HG03066 (cell line): ENCODE data around the gene NBDY.
"Not testable (repeated sequence)": the region's sequence is repeated elsewhere in the genome, so short reads cannot be mapped to it uniquely, and the experiment has no call there.

Experiments
- ATAC-seq: cut with Tn5 transposase; IDR thresholded peaks from one replicate; pipeline ENCODE4 v1.9.1; 2021; ENCODE audit warnings: low read depth; ENCODE audit not compliant: unreplicated experiment

Gene NBDY

DNA sequence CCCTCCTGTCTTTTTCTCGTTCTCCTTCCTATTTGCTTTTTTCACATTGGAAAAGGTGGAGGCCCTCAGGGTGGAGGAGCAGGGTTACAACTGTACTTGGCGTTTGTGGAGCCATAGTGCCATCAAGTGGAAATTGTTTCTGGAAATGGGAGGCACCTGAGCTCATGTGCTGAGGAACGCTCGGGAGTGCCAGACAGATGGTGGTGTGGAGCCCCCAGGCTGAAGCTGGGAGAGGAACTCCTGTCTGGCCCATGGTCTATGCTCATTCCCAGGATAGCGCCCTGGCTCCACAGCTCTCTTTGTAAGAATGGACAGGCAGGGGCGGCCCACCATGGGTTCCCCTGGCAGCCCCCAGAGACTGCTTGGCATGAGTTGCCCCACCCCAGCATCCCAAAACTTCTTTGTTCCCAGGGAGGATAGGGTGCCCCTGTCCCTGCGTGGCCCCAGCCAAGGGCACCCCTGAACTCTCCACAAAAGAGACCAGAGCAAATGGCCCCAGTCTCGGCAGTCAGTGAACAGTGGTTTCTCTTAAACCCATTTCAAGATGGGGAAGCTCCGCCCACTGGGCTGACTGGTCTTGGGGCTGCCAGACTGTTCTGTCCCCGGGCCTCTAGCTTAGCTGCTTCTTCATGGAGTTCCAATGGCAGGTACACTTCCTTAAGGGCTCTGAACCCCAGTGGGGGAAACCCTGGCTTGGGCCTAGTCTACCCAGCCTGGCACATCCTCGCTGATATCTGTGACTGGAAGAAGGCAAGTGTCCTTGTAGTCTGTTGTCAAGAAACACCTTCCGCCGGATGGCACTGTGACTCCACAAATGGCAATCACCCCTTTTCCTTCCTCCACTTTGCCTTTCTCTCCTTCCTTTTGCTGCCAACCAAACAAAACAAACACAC is 70.1 kb downstream of the NBDY start:
- no peak for ATAC-seq

- no peak for ATAC-seq
These were observed 71.3 kb downstream of the NBDY start for GRCh38 chrX:56800307-56800706.

DNA sequence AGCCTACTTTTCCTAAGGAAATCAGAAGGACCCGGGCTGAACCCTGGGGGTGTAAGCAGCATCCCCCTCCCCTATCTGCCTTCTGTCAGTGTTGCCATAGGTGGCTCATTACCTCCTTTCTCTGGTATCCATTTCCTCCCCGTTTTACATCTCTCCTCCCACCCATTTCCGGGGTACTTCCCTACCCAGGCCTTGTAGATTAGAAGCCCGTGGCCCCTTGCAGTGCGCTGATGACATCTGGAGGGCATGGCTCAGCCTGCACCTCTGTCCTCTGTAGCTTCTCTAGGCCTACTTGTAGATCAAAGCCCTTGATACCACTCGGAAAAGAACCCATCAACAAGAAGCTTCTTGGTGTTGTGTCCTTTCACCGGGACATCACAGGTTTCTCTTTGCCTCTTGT is 71.8 kb downstream of the NBDY start:
- peak; percentile 80 for ATAC-seq

GRCh38 chrX:56802428-56802827 is 73.4 kb downstream of the NBDY start:
- no peak for ATAC-seq

DNA sequence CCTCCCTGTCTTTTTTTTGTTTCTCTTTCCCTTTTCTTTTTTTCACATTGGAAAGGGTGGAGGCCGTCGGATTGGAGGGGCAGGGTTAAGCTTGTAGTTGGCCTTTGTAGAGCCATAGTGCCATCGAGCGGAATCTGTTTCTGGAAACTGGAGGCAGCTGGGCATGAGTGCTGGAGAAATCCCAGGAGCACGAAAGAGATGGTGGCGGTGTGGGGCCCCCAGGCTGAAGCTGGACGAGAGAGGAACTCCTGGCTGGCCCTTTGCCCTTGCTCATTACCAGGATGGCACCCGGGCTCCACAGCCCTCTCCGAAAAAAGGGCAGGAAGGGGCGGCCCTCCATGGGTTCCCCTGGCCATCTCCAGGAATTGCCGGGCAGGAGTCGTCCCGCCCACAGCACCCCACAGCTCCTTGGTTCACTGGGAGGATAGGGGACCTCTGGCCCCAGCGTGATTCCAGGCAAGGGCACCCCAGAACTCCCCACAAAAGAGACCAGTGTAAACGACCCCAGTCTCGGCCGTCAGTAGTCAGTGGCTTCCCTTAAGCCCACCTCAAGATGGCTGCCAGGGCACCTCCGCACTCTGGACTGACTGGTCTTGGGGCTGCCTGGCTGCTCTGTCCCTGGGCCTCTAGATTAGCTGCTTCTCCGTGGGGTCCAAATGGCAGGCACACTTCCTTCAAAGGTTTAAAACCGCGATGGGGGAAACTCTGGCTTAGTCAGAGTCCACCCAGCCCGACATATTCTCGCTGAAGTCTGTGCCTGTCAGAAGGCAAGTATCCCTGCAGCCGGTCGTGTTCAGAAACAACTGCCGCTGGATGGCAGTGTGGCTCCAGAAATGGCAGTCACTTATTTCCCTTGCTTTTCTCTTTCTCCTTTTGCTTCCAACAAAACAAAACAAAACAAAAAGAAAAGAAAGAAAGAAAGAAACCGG is 74.1 kb downstream of the NBDY start:
- ATAC-seq, result no peak

DNA sequence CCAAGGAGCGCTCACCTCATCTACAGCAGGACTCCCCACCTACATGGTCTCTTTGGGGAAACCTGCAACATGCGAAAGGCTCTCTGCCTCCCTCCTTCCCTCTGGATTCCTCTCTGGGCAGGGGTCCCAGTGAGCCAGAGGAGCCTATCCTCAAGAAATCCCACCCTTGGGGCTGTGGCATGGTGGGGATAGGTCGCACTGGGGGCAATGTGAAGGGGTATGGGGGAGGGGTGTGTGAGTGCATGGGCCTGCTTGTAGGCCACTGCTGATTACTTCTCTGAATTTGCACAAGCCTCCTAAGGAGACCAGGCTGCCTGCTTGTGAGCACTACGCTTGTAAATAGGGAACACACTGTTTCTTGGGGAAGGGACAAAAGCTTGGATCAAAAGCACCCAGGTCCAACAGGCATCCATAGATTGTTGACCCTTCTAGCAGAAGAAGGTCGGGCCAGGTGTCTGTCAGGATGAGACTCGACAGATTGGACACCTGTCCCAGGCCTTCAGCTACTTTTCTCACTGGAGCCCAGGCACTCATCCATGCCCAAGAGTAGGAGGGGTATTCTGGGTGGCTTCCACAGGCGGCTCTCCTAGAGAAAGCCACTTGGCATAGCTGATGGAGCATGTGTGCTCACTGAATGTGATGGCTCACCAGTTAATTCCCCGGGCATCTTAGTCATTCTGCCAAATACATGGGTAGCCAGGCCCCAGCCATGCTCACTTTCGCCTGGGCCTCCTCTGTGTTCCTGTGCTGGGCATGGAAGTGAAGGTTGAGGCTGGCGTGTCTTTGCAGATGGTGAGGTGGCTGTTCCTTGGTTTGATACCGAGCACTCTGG is 75.0 kb downstream of the NBDY start:
- ATAC-seq, result no peak

GRCh38 chrX:56804867-56805266 is 75.8 kb downstream of the NBDY start:
- ATAC-seq, result no peak

- ATAC-seq, result no peak
These were observed 76.4 kb downstream of the NBDY start for GRCh38 chrX:56805399-56805798.

DNA sequence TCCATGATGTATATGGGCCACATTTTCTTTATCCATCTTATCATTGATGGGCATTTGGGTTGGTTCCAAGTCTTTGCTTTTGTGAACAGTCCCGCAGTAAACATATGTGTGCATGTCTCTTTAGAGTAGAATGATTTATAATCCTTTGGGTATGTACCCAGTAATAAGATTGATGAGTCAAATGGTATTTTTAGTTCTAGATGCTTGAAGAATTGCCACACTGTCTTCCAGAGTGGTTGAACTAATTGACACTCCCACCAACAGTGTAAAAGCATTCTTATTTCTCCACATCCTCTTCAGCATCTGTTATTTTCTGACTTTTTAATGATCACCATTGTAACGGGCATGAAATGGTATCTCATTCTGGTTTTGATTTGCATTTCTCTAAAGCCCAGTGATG is 77.1 kb downstream of the NBDY start:
- ATAC-seq, result not testable (repeated sequence)

DNA sequence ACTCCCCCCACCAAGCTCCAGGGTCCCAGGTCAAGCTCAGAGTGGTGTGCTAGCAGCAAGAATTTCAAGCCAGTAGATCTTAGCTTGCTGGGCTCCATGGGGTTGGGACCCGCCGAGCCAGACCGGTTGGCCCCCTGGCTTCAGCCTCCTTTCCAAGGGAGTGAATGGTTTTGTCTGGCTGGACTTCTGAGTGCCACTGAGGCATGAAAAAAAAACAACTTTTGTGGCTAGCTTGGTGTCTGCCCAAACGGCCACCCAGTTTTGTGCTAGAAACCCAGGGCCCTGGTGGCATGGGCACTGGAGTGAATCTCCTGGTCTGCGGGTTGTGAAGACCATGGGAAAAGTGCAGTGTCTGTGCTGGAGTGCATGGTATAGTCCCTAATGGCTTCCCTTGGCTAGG is 82.6 kb downstream of the NBDY start:
- no peak for ATAC-seq

DNA sequence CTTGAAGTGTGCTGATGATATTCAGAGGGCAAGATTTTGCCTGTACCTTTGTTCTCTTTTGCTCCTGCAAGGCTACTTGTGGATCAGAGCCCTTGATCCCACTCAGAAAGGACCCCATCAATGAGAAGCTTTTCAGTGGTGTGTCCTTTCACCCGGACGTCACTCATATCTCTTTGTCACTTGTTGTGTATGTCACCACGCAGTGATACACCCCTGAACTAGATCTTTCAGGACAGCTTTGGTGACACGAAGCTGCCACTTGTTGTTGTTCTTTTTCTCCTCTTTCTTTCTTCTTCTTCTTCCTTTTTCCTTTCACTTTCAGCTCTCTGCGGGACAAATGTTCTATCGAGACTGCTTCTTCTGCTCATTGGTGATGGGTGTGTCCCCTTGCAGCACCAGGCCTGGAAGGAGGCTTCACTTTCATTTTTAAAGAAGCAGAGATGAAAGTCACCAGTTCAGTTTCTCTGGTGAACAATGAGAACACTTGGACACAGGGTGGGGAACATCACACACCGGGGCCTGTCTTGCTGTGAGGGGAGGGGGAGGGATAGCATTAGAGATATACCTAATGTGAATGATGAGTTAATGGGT is 83.6 kb downstream of the NBDY start:
- peak; percentile 94 for ATAC-seq

- peak; percentile 37 for ATAC-seq
These were observed 84.3 kb downstream of the NBDY start for GRCh38 chrX:56813318-56813837.

GRCh38 chrX:56817179-56817578 is 88.1 kb downstream of the NBDY start:
- no peak for ATAC-seq

DNA sequence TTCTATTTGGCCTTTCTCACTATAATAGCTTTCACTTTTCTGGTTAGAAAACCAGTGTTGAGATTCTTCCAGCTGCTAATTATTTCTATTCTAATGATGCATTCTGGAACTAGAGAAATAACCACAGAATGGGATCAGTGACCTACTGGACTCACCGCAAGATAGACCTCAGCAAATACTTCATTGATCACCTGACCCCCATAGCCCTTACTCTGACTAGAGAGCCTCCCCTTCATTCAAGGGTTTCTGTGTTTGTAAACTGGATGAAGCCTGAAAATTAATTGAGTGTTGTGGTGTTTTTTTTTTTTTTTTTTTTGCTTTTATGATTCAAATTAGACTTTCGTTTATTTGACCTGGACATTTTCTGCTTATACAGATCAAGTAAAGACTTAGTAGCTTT is 97.0 kb downstream of the NBDY start:
- ATAC-seq, result no peak

DNA sequence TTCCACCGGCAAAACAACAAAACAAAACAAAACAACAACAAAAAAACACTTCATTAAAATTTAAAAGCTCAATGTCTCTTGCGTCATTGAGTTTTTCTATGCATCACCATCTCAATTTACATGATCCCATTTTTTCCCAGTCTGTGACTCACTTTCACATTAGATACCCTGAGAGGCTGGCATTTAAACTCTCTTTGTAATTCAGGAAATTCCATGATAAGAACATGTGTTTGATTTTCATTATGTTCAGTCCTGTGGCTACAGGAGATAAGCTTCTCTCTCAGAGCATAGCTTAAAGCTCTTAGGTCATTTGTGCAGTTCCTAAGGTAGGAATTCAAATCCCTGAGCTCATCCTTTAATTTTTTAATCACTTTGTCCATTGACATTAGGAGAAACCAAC is 104.6 kb downstream of the NBDY start:
- ATAC-seq, result no peak

DNA sequence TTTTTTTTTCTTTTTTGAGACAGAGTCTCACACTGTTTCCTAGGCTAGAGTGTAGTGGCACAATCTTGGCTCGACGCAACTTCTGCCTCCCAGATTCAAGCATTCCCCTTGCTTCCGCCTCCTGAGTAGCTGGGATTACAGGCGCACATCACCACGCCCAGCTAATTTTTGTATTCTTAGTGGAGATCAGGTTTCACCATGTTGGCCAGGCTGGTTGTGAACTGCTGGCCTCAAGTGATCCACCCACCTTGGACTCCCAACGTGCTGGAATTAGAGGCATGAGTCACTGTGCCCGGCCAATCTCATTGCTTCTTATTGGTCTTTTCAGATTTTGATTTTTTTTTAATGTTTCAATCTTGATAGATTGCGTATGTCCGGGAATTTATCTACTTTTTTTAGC is 124.4 kb downstream of the NBDY start:
- ATAC-seq, result no peak

DNA sequence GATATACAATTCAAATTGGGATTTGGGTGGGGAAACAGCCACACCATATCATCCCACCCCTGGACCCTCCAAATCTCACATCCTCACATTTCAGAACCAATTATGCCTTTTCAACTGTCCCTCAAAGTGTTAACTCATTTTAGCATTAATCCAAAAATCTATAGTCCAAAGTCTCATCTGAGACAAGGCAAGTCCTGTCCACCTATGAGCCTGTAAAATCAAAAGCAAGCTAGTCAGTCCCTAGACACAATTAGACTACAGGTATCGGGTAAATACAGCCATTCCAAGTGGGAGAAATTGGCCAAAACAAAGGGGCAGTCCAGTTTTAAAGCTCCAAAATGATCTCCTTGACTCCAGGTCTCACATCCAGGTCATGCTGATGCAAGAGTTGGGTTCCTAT is 128.0 kb downstream of the NBDY start:
- no peak for ATAC-seq

GRCh38 chrX:56860888-56861287 is 131.8 kb downstream of the NBDY start:
- ATAC-seq, result no peak
